Sigmoid colon (tissue), 7 donors: ENCODE data around the gene GNG13. TPM values are rescaled to one million over a fixed set of nuclear protein-coding genes. Genes with fewer than 3 reads are reported as not detected.
"Not testable (repeated sequence)": the region's sequence is repeated elsewhere in the genome, so short reads cannot be mapped to it uniquely, and the experiment has no call there.

ENCODE experiments used
- DNase-seq: peaks from one replicate; pipeline ENCODE4 v3.0.0-alpha.2; 2019
- H3K27ac ChIP-seq, 4 donors: fragments of 200-600 bp; sonication (generic); one replicate each; pipeline ENCODE4 v1.5.1; 2016 to 2019; ENCODE audit warnings: mild to moderate bottlenecking in 1 of 4
- H3K27me3 ChIP-seq, 3 donors: fragments of 200-600 bp; sonication (generic); one replicate each; pipeline ENCODE4 v1.5.1; 2019; ENCODE audit warnings: mild to moderate bottlenecking in 1 of 3
- H3K36me3 ChIP-seq, 4 donors: fragments of 200-600 bp; sonication (generic); one replicate each; pipeline ENCODE4 v1.5.1; 2016 to 2019
- H3K4me1 ChIP-seq, 4 donors: fragments of 200-600 bp; sonication (generic); one replicate each; pipeline ENCODE4 v1.5.1; 2017 to 2019
- H3K4me3 ChIP-seq, 4 donors: fragments of 200-600 bp; sonication (generic); one replicate each; pipeline ENCODE4 v1.5.1; 2017 to 2019; ENCODE audit warnings: mild to moderate bottlenecking in 2 of 4, moderate library complexity in 1 of 4
- H3K9me3 ChIP-seq, 4 donors: fragments of 200-600 bp in 3 of 4; sonication (generic) in 3 of 4; one replicate each; pipeline versions ENCODE4 v1.5.1 to v1.6.1; 2013 to 2019
- EP300 ChIP-seq, 4 donors: sonication (generic); formaldehyde crosslinking; IDR thresholded peaks; one replicate each; pipeline ENCODE4 v1.6.1; 2017; ENCODE audit warnings: antibody characterized with exemption in 4 of 4
- POLR2A ChIP-seq, 2 donors: fragments of 450-650 bp; IDR thresholded peaks; one replicate each; pipeline ENCODE4 v1.6.1; 2016; ENCODE audit warnings: antibody characterized with exemption in 2 of 2, mild to moderate bottlenecking in 2 of 2, moderate library complexity in 2 of 2
- POLR2AphosphoS5 ChIP-seq, 4 donors: sonication (generic); formaldehyde crosslinking; IDR thresholded peaks; one replicate each; pipeline ENCODE4 v1.6.1; 2017; ENCODE audit warnings: antibody characterized with exemption in 4 of 4
- WGBS, 2 donors: extraction: QIAGEN DNeasy Blood & Tissue Kit; methylation state at CpG; one replicate each; pipeline ENCODE4 v1.1.7; 2013; 5-methylcytosine and 5-hydroxymethylcytosine counted together
- intact Hi-C: fragments of 100-400 bp; cut with DNase I; formaldehyde crosslinking; loops from one replicate; pipeline ENCODE4 v1.15.1; 2023
- polyA plus RNA-seq, 3 donors: library from polyadenylated mRNA; stranded (reverse); fragments of 200-250 nt; gene quantifications; one replicate each; pipeline ENCODE4 v1.2.3, GENCODE V29; 2013
- total RNA-seq, 4 donors: library from RNA; depleted of rRNA; stranded (reverse); fragments of >200 nt; gene quantifications; one replicate each; pipeline ENCODE4 v1.1.0, GENCODE V29; 2016
- TF ChIP-seq, protein P1 (sequence below), 4 experiments: fragments of 450-650 bp in 3 of 4; fragments of 200-600 bp in 1 of 4; IDR thresholded peaks; one replicate each; pipeline ENCODE4 v1.5.1; 2016 to 2019; ENCODE audit warnings: antibody characterized with exemption in 4 of 4, mild to moderate bottlenecking in 3 of 4, moderate library complexity in 2 of 4
- donor health status: healthy with polysubstance abuse.
- donor health status: Bipolar disorder and iron deficiency.
- donor health status: healthy.

The GNG13 gene
- total and polyA plus RNA-seq, 7 donors: 0.47 to 1.2 (median 0.92) TPM; not detected in 4

DNA sequence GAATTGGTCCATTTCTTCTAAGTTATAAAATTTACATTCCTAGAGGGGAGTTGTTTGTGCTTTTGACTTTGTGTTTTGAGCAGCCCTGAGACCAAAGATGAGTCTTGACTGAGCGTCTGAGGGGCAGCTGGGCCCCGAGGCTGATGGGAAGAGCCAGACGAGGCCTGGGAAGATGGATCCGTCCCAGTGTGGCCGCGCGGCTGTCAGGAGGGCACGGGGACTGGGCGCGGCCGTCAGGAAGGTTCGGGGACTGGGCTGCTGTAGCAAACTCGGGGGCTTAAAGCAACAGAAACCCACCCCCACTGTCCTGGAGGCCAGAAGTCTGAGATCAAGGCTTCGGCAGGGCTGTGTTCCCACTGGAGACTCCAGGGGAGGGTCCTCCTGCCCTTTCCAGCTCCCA, 38.2 kb upstream of the GNG13 start:
- Histone ChIP-seq H3K9me3 (peaks cover 9 to 23% (median 16%) of the 10 kb centered on the region in 4 donors), H3K4me1 (no peaks in the 10 kb centered on the region), H3K4me3 (no peak overlapping the region), H3K27ac (no peak overlapping the region), H3K36me3 (no peaks in the 10 kb centered on the region), H3K27me3 (peaks cover 0 to 57% (median 13%) of the 10 kb centered on the region in 3 donors)
- no peak for DNase-seq
- intact Hi-C loops: no loop called here
- no peak for TF ChIP-seq POLR2AphosphoS5 (IDR thresholded peaks at IDR 0.05)
- TF ChIP-seq, protein P1, sequence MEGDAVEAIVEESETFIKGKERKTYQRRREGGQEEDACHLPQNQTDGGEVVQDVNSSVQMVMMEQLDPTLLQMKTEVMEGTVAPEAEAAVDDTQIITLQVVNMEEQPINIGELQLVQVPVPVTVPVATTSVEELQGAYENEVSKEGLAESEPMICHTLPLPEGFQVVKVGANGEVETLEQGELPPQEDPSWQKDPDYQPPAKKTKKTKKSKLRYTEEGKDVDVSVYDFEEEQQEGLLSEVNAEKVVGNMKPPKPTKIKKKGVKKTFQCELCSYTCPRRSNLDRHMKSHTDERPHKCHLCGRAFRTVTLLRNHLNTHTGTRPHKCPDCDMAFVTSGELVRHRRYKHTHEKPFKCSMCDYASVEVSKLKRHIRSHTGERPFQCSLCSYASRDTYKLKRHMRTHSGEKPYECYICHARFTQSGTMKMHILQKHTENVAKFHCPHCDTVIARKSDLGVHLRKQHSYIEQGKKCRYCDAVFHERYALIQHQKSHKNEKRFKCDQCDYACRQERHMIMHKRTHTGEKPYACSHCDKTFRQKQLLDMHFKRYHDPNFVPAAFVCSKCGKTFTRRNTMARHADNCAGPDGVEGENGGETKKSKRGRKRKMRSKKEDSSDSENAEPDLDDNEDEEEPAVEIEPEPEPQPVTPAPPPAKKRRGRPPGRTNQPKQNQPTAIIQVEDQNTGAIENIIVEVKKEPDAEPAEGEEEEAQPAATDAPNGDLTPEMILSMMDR (IDR thresholded peaks at IDR 0.05): no peak
- TF ChIP-seq POLR2A (IDR thresholded peaks at IDR 0.05): no peak
- TF ChIP-seq EP300 (IDR thresholded peaks at IDR 0.05): no peak
- WGBS, 2 donors: 81 to 84% methylated on average over 14 of the region's 14 CpGs

DNA sequence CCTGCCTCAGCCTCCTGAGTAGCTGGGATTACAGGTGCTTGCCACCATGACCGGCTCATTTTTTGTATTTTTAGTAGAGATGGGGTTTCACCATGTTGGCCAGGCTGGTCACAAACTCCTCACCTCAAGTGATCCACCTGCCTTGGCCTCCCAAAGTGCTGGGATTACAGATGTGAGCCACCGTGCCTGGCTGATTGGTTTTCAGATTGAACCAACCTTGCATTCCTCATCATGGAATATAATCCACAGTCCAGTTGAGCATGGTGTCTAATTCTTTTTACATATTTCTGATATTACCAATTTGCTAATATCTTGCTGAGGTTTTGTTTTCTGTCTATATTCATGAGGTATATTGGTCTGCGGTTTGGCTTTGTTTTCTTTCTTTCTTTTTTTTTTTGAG, 36.3 kb upstream of the GNG13 start:
- peaks cover 0 to 58% (median 25%) of the 10 kb centered on the region in 3 donors for H3K27me3 ChIP-seq
- intact Hi-C loops: not testable (repeated sequence)

DNA sequence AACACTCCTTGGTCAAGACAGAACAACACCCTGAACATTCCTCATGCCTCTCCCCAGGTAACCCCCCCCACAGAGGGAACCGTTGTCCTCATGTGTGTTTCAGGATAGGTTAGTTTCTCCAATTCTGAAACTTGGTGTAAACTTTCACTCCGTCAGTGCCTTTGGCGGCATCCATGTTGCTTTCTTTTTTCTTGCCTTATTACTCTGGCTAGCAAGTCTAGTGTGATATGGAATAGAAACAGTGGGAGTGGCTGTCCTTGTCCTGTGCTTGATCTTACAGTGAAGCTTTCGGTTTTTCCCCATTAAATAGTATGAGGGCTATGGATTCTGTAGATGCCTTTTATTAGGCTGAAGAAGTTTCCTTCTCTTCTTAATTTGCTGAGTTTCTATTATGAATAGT, 35.7 kb upstream of the GNG13 start:
- H3K27me3 ChIP-seq: peaks cover 0 to 58% (median 27%) of the 10 kb centered on the region in 3 donors
- H3K4me3 ChIP-seq: no peak overlapping the region
- 92% methylated on average over 4 of the region's 4 CpGs for WGBS, 2 donors
- TF ChIP-seq POLR2A (IDR thresholded peaks at IDR 0.05) (no peak), POLR2AphosphoS5 (IDR thresholded peaks at IDR 0.05) (no peak), EP300 (IDR thresholded peaks at IDR 0.05) (no peak)
- TF ChIP-seq, protein P1 (IDR thresholded peaks at IDR 0.05): no peak
- DNase-seq: no peak
- intact Hi-C loops: no loop called here
- peaks cover 9 to 23% (median 16%) of the 10 kb centered on the region in 4 donors for H3K9me3 ChIP-seq
- no peaks in the 10 kb centered on the region for H3K4me1 ChIP-seq
- H3K36me3 ChIP-seq: no peaks in the 10 kb centered on the region
- H3K27ac ChIP-seq: no peak overlapping the region

More for the DNA sequence above, 36.3 kb upstream of the GNG13 start:
- H3K4me3 ChIP-seq, DNase-seq, H3K4me1 ChIP-seq, H3K27ac ChIP-seq, H3K36me3 ChIP-seq: not testable (repeated sequence)
- peaks cover 9 to 23% (median 16%) of the 10 kb centered on the region in 4 donors for H3K9me3 ChIP-seq
- WGBS, 2 donors: 90 to 93% methylated on average over 3 of the region's 3 CpGs

DNA sequence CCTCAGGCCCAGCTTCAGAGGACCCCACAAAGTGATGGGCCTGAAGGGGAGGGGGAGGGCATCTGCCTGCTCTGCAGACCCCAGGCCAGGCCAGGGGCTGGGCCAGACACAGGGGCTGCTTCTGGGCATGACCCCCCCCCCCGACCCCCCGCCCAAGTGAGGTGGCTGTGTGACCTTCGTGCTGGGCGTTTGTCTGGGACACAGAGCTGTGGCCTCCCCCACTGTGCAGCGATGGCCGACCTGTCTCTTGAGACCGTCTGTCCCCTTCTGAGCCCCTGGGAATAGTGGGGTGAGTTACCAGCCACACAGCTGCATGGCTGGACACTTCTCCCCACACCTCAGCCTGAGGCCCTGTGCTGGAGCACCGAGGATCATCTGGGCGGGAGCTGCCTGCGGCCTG, 34.8 kb upstream of the GNG13 start:
- Histone ChIP-seq H3K9me3 (peaks cover 9 to 23% (median 16%) of the 10 kb centered on the region in 4 donors), H3K36me3 (no peaks in the 10 kb centered on the region), H3K27me3 (peaks cover 0 to 53% (median 19%) of the 10 kb centered on the region in 3 donors), H3K27ac (no peak overlapping the region), H3K4me1 (no peaks in the 10 kb centered on the region), H3K4me3 (no peak overlapping the region)
- TF ChIP-seq, protein P1 (IDR thresholded peaks at IDR 0.05): no peak
- TF ChIP-seq POLR2AphosphoS5 (IDR thresholded peaks at IDR 0.05) (no peak), EP300 (IDR thresholded peaks at IDR 0.05) (no peak), POLR2A (IDR thresholded peaks at IDR 0.05) (no peak)
- intact Hi-C loops: no loop called here
- no peak for DNase-seq
- 93 to 94% methylated on average over 10 of the region's 10 CpGs for WGBS, 2 donors

DNA sequence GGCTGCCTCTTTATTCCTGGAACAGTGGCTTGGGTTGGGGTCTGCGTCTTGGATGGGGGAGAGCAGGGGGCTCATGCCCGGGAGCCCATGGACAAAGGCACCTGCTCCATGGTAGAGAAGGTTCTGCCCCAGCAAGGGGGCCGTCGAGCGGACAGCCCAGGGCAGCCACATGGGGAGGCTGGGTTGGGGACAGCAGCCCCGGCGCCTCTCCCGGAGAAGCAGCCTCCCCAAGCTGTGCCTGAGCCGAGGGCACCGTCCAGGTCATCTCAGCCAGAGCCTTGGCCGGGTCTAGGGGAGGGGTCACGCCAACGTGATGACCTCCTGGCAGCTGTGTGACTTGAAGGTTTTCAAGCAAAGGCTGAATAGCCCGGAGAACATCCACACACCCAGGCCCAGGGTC, 32.9 kb upstream of the GNG13 start:
- H3K9me3 ChIP-seq: peaks cover 9 to 23% (median 16%) of the 10 kb centered on the region in 4 donors
- no peak for TF ChIP-seq POLR2AphosphoS5 (IDR thresholded peaks at IDR 0.05)
- no peak for TF ChIP-seq EP300 (IDR thresholded peaks at IDR 0.05)
- TF ChIP-seq, protein P1 (IDR thresholded peaks at IDR 0.05): no peak
- no peak for TF ChIP-seq POLR2A (IDR thresholded peaks at IDR 0.05)
- no peak for DNase-seq
- H3K27me3 ChIP-seq: peaks cover 0 to 41% (median 15%) of the 10 kb centered on the region in 3 donors
- no peaks in the 10 kb centered on the region for H3K4me1 ChIP-seq
- H3K4me3 ChIP-seq: no peak overlapping the region
- H3K27ac ChIP-seq: no peak overlapping the region
- WGBS, 2 donors: 85 to 89% methylated on average over 14 of the region's 14 CpGs
- intact Hi-C loops: no loop called here
- H3K36me3 ChIP-seq: no peaks in the 10 kb centered on the region
